Mesenchymal stem cell (in vitro differentiated cells and primary cell): ENCODE data around the gene SYT7.

ENCODE experiments used
- DNase-seq: peaks from one replicate; pipeline ENCODE4 v3.0.0-alpha.2; 2013
- H2AFZ ChIP-seq: one replicate; pipeline ENCODE4 v1.6.1; 2013; ENCODE audit warnings: low read depth, mild to moderate bottlenecking, control low read depth, inconsistent platforms, low read length, moderate library complexity
- H2AK5ac ChIP-seq: 2 replicates; pipeline ENCODE4 v1.6.1; 2013; ENCODE audit warnings: low read length, moderate library complexity, mild to moderate bottlenecking, inconsistent platforms; ENCODE audit not compliant: severe bottlenecking
- H2BK120ac ChIP-seq: one replicate; pipeline ENCODE4 v1.6.1; 2013; ENCODE audit warnings: low read depth, mild to moderate bottlenecking, inconsistent platforms, low read length, moderate library complexity
- H2BK12ac ChIP-seq, 2 experiments: one replicate each; pipeline ENCODE4 v1.6.1; 2013; ENCODE audit warnings: inconsistent platforms in 2 of 2, low read length in 2 of 2, mild to moderate bottlenecking in 2 of 2, moderate library complexity in 2 of 2, control low read depth in 1 of 2
- H2BK15ac ChIP-seq: one replicate; pipeline ENCODE4 v1.6.1; 2013; ENCODE audit warnings: mild to moderate bottlenecking, low read depth, inconsistent platforms; ENCODE audit not compliant: poor library complexity, severe bottlenecking
- H2BK5ac ChIP-seq: 2 replicates; pipeline ENCODE4 v1.6.1; 2013; ENCODE audit warnings: low read depth, mild to moderate bottlenecking, low read length, control low read depth, inconsistent platforms; ENCODE audit not compliant: poor library complexity, severe bottlenecking
- H3K14ac ChIP-seq, 2 experiments: one replicate each; pipeline ENCODE4 v1.6.1; 2013; ENCODE audit warnings: inconsistent platforms in 2 of 2, low read length in 2 of 2, control low read depth in 1 of 2, mild to moderate bottlenecking in 1 of 2, moderate library complexity in 1 of 2
- H3K18ac ChIP-seq, 2 experiments: one replicate each; pipeline ENCODE4 v1.6.1; 2013; ENCODE audit warnings: inconsistent platforms in 2 of 2, low read length in 2 of 2, control low read depth in 1 of 2, low read depth in 1 of 2, mild to moderate bottlenecking in 1 of 2
- H3K23ac ChIP-seq, 2 experiments: one replicate each; pipeline ENCODE4 v1.6.1; 2013; ENCODE audit warnings: inconsistent platforms in 2 of 2, low read length in 2 of 2, mild to moderate bottlenecking in 2 of 2, moderate library complexity in 2 of 2, control low read depth in 1 of 2
- H3K27ac ChIP-seq: 2 replicates; pipeline ENCODE4 v1.5.1; 2013; ENCODE audit warnings: mild to moderate bottlenecking, moderate library complexity, low read length, control low read depth, inconsistent platforms; ENCODE audit not compliant: poor library complexity, severe bottlenecking
- H3K27me3 ChIP-seq, 2 experiments: 2 replicates each; pipeline versions ENCODE4 v1.6.1 to v1.7.0; 2013; ENCODE audit warnings: low read length in 2 of 2, mild to moderate bottlenecking in 2 of 2, moderate library complexity in 2 of 2, control low read depth in 1 of 2, inconsistent platforms in 1 of 2; ENCODE audit not compliant: control insufficient read depth in 1 of 2, insufficient read depth in 1 of 2
- H3K36me3 ChIP-seq, 2 experiments: 2 replicates each; pipeline versions ENCODE4 v1.6.1 to v1.7.0; 2013; ENCODE audit warnings: low read length in 2 of 2, control low read depth in 1 of 2, inconsistent platforms in 1 of 2, low read depth in 1 of 2, mild to moderate bottlenecking in 1 of 2; ENCODE audit not compliant: insufficient read depth in 2 of 2, control insufficient read depth in 1 of 2
- H3K4ac ChIP-seq, 2 experiments: one replicate each; pipeline ENCODE4 v1.6.1; 2013; ENCODE audit warnings: inconsistent platforms in 2 of 2, low read length in 2 of 2, mild to moderate bottlenecking in 2 of 2, moderate library complexity in 2 of 2, control low read depth in 1 of 2, low read depth in 1 of 2
- H3K4me1 ChIP-seq: 2 replicates; pipeline ENCODE4 v1.6.1; 2013; ENCODE audit warnings: low read depth, low read length, control low read depth; ENCODE audit not compliant: control insufficient read depth, insufficient read depth
- H3K4me2 ChIP-seq: 2 replicates; pipeline ENCODE4 v1.6.1; 2013; ENCODE audit warnings: low read length, mild to moderate bottlenecking, inconsistent platforms; ENCODE audit not compliant: poor library complexity, severe bottlenecking
- H3K4me3 ChIP-seq, 2 experiments: 2 replicates each; pipeline versions ENCODE4 v1.5.1 to v1.7.0; 2013; ENCODE audit warnings: low read length in 2 of 2, mild to moderate bottlenecking in 2 of 2, control low read depth in 1 of 2, low read depth in 1 of 2; ENCODE audit not compliant: insufficient read depth in 1 of 2
- H3K79me1 ChIP-seq: replicated peaks from 2 replicates; pipeline ENCODE4 v1.6.1; 2013; ENCODE audit warnings: mild to moderate bottlenecking, control low read depth, low read length, inconsistent platforms; ENCODE audit not compliant: poor library complexity, severe bottlenecking
- H3K9ac ChIP-seq: 2 replicates; pipeline ENCODE4 v1.7.0; 2013; ENCODE audit warnings: mild to moderate bottlenecking, low read length, moderate library complexity
- H3K9me3 ChIP-seq: 2 replicates; pipeline ENCODE4 v1.7.0; 2013; ENCODE audit warnings: mild to moderate bottlenecking, low read length; ENCODE audit not compliant: control insufficient read depth
- H4K8ac ChIP-seq: one replicate; pipeline ENCODE4 v1.6.1; 2013; ENCODE audit warnings: inconsistent platforms, mild to moderate bottlenecking, low read length, moderate library complexity
- H4K91ac ChIP-seq: one replicate; pipeline ENCODE4 v1.6.1; 2013; ENCODE audit warnings: mild to moderate bottlenecking, low read length, inconsistent platforms
- WGBS: methylation state at CpG from one replicate; pipeline ENCODE4 v1.1.7; 2013; ENCODE audit warnings: mixed read lengths; 5-methylcytosine and 5-hydroxymethylcytosine counted together

The SYT7 gene

DNA sequence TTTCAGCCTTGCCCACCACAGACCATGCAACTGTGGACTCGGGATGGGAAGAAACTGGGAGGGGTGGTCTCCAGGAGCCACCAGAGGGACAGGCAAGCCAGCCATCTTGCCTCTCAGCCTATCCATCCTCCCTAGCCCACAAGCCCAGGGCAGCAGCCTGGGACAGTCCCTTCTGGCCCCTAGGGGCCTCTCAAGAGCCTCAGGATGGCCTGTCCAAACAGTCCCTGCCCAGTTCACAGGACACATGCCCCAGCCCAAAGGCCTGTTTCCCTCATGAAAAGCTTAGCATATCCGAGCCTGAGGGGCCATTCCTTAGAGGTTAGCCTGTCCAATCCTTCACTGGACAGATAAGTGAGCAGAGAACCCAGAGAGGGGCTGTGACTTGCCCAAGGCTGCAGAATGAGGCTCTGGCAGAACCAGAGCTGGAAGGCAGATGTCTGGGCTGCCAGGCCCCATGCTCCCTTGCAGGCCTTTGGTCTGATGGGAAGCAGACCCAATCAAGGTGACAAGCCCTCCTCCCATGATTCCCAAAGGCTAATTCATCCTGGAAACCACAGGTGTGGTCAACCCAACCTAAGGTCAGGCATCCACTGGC is 44.1 kb downstream of the SYT7 start:
- H2BK12ac ChIP-seq = no peak overlapping the region
- no peak overlapping the region for H3K18ac ChIP-seq
- H3K14ac ChIP-seq = no peak overlapping the region
- H4K8ac ChIP-seq = no peak overlapping the region
- no peak overlapping the region for H2AK5ac ChIP-seq
- no peaks in the 10 kb centered on the region for H3K9me3 ChIP-seq
- H3K79me1 ChIP-seq = no peaks in the 10 kb centered on the region
- no peak overlapping the region for H2BK15ac ChIP-seq
- no peak overlapping the region for H2BK120ac ChIP-seq
- H3K4ac ChIP-seq = no peak overlapping the region
- H3K27ac ChIP-seq = no peak overlapping the region
- peaks cover 7% of the 10 kb centered on the region for H3K4me1 ChIP-seq
- peaks cover 24 to 61% of the 10 kb centered on the region in 2 experiments for H3K27me3 ChIP-seq
- DNase-seq = no peak
- H2BK5ac ChIP-seq = no peak overlapping the region
- H2AFZ ChIP-seq = no peak overlapping the region
- no peaks in the 10 kb centered on the region for H3K36me3 ChIP-seq
- H3K4me3 ChIP-seq = no peak overlapping the region
- no peak overlapping the region for H3K9ac ChIP-seq
- H3K4me2 ChIP-seq = no peak overlapping the region
- H3K23ac ChIP-seq = no peak overlapping the region
- H4K91ac ChIP-seq = no peak overlapping the region
- 56% methylated on average over 2 of the region's 2 CpGs for WGBS

DNA sequence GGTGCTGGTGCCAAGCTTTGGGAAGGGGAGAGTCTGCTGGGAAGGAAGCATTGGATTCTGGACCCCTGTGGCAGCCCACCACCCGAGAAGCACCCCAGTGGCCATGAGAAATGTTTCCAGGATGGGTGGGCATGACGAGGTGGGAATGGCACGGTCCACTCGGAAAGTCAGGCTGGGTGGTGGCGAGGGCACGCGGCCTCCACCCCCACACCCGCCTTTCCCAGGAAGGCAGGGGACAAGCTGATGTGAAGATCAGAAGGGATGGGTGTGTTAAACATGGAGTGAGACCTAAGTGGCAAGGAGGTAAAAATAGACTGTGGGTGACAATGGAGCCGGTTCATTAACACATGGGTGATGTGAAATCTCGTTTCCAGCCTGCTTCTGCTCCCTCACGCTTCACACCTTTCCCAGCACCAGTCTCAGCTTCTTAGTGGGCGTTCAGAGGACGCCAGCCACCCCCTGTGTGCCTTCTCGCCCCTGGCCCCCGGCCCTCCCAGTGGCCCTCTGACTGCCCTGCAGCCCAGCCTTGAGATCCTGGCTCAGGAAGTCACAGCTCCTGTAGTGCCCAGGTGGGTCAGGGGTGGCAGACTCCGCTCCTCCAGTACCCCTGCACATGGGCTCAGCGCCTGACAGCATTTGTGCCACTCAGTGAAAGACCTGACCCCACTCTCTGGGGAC is 44.7 kb downstream of the SYT7 start:
- Histone ChIP-seq H4K91ac (no peak overlapping the region), H3K4me3 (no peak overlapping the region), H3K4me2 (no peak overlapping the region), H3K9me3 (no peaks in the 10 kb centered on the region), H3K27me3 (peaks cover 24 to 56% of the 10 kb centered on the region in 2 experiments), H3K4me1 (peaks cover 5% of the 10 kb centered on the region), H2BK5ac (no peak overlapping the region), H3K9ac (no peak overlapping the region), H3K18ac (no peak overlapping the region), H2BK15ac (no peak overlapping the region), H3K23ac (no peak overlapping the region), H2BK120ac (no peak overlapping the region), H2AFZ (no peak overlapping the region), H4K8ac (no peak overlapping the region), H3K36me3 (no peaks in the 10 kb centered on the region), H2AK5ac (no peak overlapping the region), H3K79me1 (no peaks in the 10 kb centered on the region), H3K4ac (no peak overlapping the region), H3K14ac (no peak overlapping the region), H2BK12ac (no peak overlapping the region), H3K27ac (no peak overlapping the region)
- DNase-seq = no peak
- 73% methylated on average over 17 of the region's 17 CpGs for WGBS

DNA sequence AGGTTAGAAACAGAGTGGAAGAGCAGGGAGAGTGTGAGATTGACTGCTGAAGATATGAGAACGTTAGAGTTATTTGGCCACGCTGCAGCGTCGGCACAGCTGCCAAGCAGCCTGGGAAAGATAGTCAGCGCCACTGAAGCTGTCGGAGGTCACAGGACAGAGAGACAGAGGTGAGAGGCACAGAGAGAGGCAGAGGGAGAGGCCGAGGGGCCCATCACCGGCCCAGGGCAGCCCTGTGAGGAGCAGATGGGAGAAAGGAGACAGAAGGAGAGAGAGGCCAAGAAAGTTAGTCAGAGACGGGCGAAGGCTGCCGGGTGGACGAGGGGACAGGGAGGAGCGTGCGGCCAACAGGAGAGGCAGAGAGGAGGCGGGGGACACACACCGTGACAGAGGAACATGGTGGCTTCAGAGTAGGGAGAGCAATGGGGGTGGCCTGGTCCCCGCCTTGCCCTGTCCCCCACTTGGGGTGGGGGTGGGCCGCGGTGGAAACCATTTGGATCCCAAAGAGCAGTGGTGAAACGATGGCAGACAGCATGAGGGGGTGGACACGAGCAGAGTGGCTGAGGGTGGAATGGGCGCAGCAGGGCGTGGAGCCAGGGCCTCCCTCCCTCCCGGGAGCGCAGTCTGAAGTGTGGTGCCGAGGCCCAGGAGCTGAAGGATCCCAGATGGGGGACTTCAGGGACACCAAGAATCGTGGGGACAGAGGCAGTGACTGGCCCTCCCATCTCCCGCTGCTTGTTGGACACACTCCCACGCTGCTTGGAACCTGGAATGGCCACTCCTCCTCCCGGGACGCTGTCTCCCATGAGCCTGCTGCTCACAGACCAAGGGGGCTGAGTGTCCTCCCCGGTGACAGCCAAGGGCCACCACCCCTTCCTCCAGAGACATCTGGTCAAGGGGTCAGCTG is 45.7 kb downstream of the SYT7 start:
- no peak for DNase-seq
- H2AK5ac ChIP-seq = no peak overlapping the region
- WGBS = 83% methylated on average over 32 of the region's 32 CpGs

More for the DNA sequence above, 45.7 kb downstream of the SYT7 start:
- no peak overlapping the region for H2BK12ac ChIP-seq
- no peak overlapping the region for H3K14ac ChIP-seq
- no peak overlapping the region for H2AFZ ChIP-seq
- peaks cover 5% of the 10 kb centered on the region for H3K4me1 ChIP-seq
- no peak overlapping the region for H3K27ac ChIP-seq
- H3K36me3 ChIP-seq = no peaks in the 10 kb centered on the region
- no peak overlapping the region for H3K4ac ChIP-seq
- no peak overlapping the region for H3K9ac ChIP-seq
- H2BK15ac ChIP-seq = no peak overlapping the region
- no peak overlapping the region for H4K91ac ChIP-seq
- no peaks in the 10 kb centered on the region for H3K9me3 ChIP-seq
- H3K79me1 ChIP-seq = no peaks in the 10 kb centered on the region
- H3K4me2 ChIP-seq = no peak overlapping the region
- no peak overlapping the region for H3K18ac ChIP-seq
- no peak overlapping the region for H4K8ac ChIP-seq
- H3K23ac ChIP-seq = no peak overlapping the region
- peaks cover 24 to 56% of the 10 kb centered on the region in 2 experiments for H3K27me3 ChIP-seq
- no peak overlapping the region for H3K4me3 ChIP-seq
- H2BK5ac ChIP-seq = no peak overlapping the region
- H2BK120ac ChIP-seq = no peak overlapping the region
